Parathyroid adenoma (tissue), 2 donors: Measurements from ENCODE around the gene GAST.

Experiments
- H2AFZ ChIP-seq: fragments of 300-600 bp; sonication (generic); one replicate; pipeline ENCODE4 v1.7.0; 2017; ENCODE audit warnings: antibody characterized with exemption, mild to moderate bottlenecking
- H3K27ac ChIP-seq: fragments of 300-600 bp; sonication (generic); one replicate; pipeline ENCODE4 v1.7.0; 2017
- H3K27me3 ChIP-seq: fragments of 300-600 bp; sonication (generic); one replicate; pipeline ENCODE4 v1.7.0; 2017; ENCODE audit warnings: low read length; ENCODE audit not compliant: control insufficient read depth, insufficient read depth
- H3K36me3 ChIP-seq: fragments of 300-600 bp; sonication (generic); one replicate; pipeline ENCODE4 v1.7.0; 2017; ENCODE audit warnings: low read length; ENCODE audit not compliant: control insufficient read depth, insufficient read depth
- H3K4me1 ChIP-seq: fragments of 300-600 bp; sonication (generic); one replicate; pipeline ENCODE4 v1.7.0; 2017; ENCODE audit warnings: control low read depth
- H3K4me2 ChIP-seq: fragments of 300-600 bp; sonication (generic); one replicate; pipeline ENCODE4 v1.7.0; 2017; ENCODE audit warnings: low read length
- H3K4me3 ChIP-seq: fragments of 300-600 bp; sonication (generic); one replicate; pipeline ENCODE4 v1.7.0; 2017; ENCODE audit warnings: low read depth, low read length
- H3K79me2 ChIP-seq: fragments of 300-600 bp; sonication (generic); one replicate; pipeline ENCODE4 v1.7.0; 2017; ENCODE audit warnings: control low read depth
- H3K9ac ChIP-seq: fragments of 300-600 bp; sonication (generic); one replicate; pipeline ENCODE4 v1.7.0; 2017; ENCODE audit warnings: mild to moderate bottlenecking
- H3K9me3 ChIP-seq: fragments of 300-600 bp; sonication (generic); one replicate; pipeline ENCODE4 v1.7.0; 2017; ENCODE audit warnings: low read length; ENCODE audit not compliant: control insufficient read depth
- TF ChIP-seq, protein P1 (sequence below): fragments of 300-600 bp; sonication (generic); IDR thresholded peaks from one replicate; pipeline ENCODE4 v1.7.0; 2017; ENCODE audit warnings: antibody characterized with exemption, mild to moderate bottlenecking
- donor health status: primary hyperparathyroidism.

The GAST gene

GRCh38 chr17:41665566-41666236 is 46.4 kb upstream of the GAST start:
- H3K4me1 ChIP-seq = peaks cover 31% of the 10 kb centered on the region
- peak overlapping the region; percentile 90 for H2AFZ ChIP-seq
- H3K36me3 ChIP-seq = no peaks in the 10 kb centered on the region
- TF ChIP-seq, protein P1, sequence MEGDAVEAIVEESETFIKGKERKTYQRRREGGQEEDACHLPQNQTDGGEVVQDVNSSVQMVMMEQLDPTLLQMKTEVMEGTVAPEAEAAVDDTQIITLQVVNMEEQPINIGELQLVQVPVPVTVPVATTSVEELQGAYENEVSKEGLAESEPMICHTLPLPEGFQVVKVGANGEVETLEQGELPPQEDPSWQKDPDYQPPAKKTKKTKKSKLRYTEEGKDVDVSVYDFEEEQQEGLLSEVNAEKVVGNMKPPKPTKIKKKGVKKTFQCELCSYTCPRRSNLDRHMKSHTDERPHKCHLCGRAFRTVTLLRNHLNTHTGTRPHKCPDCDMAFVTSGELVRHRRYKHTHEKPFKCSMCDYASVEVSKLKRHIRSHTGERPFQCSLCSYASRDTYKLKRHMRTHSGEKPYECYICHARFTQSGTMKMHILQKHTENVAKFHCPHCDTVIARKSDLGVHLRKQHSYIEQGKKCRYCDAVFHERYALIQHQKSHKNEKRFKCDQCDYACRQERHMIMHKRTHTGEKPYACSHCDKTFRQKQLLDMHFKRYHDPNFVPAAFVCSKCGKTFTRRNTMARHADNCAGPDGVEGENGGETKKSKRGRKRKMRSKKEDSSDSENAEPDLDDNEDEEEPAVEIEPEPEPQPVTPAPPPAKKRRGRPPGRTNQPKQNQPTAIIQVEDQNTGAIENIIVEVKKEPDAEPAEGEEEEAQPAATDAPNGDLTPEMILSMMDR = peak; percentile 99
- no peaks in the 10 kb centered on the region for H3K9me3 ChIP-seq
- peak overlapping the region; percentile 86 for H3K4me2 ChIP-seq
- peak overlapping the region; percentile 50 for H3K4me3 ChIP-seq
- H3K27ac ChIP-seq = peak overlapping the region; percentile 97
- no peaks in the 10 kb centered on the region for H3K27me3 ChIP-seq
- H3K9ac ChIP-seq = peak overlapping the region; percentile 41
- no peaks in the 10 kb centered on the region for H3K79me2 ChIP-seq

DNA sequence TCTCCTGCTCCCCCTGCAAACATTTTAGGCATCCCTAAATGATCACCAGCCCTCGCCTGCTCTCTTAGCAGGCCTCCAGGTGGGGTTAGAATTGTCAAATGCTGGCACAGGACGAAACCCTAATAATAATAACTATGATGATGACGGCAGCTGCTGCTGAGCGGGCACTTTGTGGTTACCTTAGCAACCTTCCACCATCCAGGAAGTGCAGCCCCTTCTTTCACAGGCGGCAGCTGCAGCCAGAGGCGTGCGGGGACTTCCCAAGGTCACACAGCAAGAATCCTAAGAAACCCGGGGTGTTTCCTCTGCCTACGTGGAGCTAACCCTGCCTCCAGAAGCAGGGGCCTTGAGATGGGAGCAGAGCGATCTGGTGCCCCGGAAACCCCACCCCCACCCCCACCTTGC is 45.9 kb upstream of the GAST start:
- Histone ChIP-seq H3K79me2 (no peaks in the 10 kb centered on the region), H3K4me1 (peaks cover 31% of the 10 kb centered on the region), H3K9ac (peak overlapping the region; percentile 41), H3K4me2 (peak overlapping the region; percentile 86), H3K36me3 (no peaks in the 10 kb centered on the region), H2AFZ (peak overlapping the region; percentile 90), H3K4me3 (peak overlapping the region; percentile 6), H3K27ac (peak overlapping the region; percentile 97), H3K27me3 (no peaks in the 10 kb centered on the region), H3K9me3 (no peaks in the 10 kb centered on the region)
- TF ChIP-seq, protein P1 = peak; percentile 9

- TF ChIP-seq, protein P1 = peak; percentile 98
- peak overlapping the region; percentile 86 for H3K4me2 ChIP-seq
- no peaks in the 10 kb centered on the region for H3K36me3 ChIP-seq
- H3K9ac ChIP-seq = no peak overlapping the region
- no peaks in the 10 kb centered on the region for H3K9me3 ChIP-seq
- peak overlapping the region; percentile 97 for H3K27ac ChIP-seq
- H3K4me3 ChIP-seq = no peak overlapping the region
- H2AFZ ChIP-seq = peak overlapping the region; percentile 90
- H3K27me3 ChIP-seq = no peaks in the 10 kb centered on the region
- peaks cover 31% of the 10 kb centered on the region for H3K4me1 ChIP-seq
- H3K79me2 ChIP-seq = no peaks in the 10 kb centered on the region
Measured at GRCh38 chr17:41666708-41667279, 45.3 kb upstream of the GAST start.

DNA sequence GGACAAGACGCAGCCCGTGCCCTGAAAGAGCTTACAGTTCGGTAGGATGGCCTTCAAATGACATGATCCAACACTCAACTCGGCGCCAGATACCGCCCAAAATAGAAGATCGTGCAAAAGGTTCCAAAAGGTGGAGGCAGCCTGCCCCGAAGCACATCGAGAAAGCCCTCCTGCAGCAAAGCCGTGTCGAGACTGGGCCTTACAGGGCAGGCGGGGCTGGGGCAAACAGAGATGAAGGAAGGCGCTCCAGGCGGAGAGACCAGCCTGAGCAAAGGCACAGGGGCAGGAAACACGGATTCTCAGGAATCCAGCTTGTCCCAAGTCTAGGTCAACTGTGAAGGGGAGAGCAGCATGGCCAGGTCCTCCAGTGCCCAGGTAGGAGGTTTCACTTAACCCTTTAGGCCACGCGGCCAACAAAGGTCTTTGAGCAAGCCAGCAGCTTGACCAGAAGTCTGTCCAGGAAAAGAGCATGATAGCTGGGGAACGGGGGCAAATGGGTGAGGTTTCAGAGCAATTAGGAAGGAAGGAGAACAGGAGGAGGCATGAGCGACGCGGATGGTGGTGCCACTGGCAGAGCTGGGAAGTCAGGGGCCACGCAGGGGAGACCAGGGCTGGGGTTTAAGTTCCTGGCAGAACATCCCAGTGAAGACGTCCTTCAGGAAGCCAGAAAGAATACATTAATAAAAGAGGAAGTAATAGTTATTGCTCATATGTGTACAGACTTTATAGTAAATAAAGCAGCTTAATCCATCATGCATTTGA is 44.7 kb upstream of the GAST start:
- no peaks in the 10 kb centered on the region for H3K9me3 ChIP-seq
- peak overlapping the region; percentile 90 for H2AFZ ChIP-seq
- no peaks in the 10 kb centered on the region for H3K36me3 ChIP-seq
- peak overlapping the region; percentile 86 for H3K4me2 ChIP-seq
- H3K9ac ChIP-seq = no peak overlapping the region
- no peaks in the 10 kb centered on the region for H3K79me2 ChIP-seq
- H3K27me3 ChIP-seq = no peaks in the 10 kb centered on the region
- H3K4me3 ChIP-seq = no peak overlapping the region
- TF ChIP-seq, protein P1 = no peak
- peak overlapping the region; percentile 97 for H3K27ac ChIP-seq
- H3K4me1 ChIP-seq = peaks cover 31% of the 10 kb centered on the region
